Effector memory CD4-positive, alpha-beta T cell (primary cell): ENCODE measurements around the gene COL25A1.
"Not testable (repeated sequence)": the region's sequence is repeated elsewhere in the genome, so short reads cannot be mapped to it uniquely, and the experiment has no call there.

Experiments
- DNase-seq, 3 donors: peaks; one replicate each; pipeline ENCODE4 v3.0.0-alpha.2; 2020
- H3K27ac ChIP-seq: 2 replicates; pipeline ENCODE4 v1.7.0; 2013; ENCODE audit warnings: mild to moderate bottlenecking, low read length, moderate library complexity; ENCODE audit not compliant: insufficient read depth, poor library complexity, severe bottlenecking
- H3K27me3 ChIP-seq: replicated peaks from 2 replicates; pipeline ENCODE4 v1.7.0; 2013; ENCODE audit warnings: mild to moderate bottlenecking, low read length; ENCODE audit not compliant: insufficient read depth, control insufficient read depth, poor library complexity, severe bottlenecking
- H3K36me3 ChIP-seq: 2 replicates; pipeline ENCODE4 v1.7.0; 2013; ENCODE audit warnings: mild to moderate bottlenecking, low read length, moderate library complexity; ENCODE audit not compliant: control insufficient read depth, insufficient read depth
- H3K4me1 ChIP-seq: 2 replicates; pipeline ENCODE4 v1.7.0; 2013; ENCODE audit warnings: low read length, mild to moderate bottlenecking; ENCODE audit not compliant: control insufficient read depth, insufficient read depth, poor library complexity, severe bottlenecking
- H3K4me3 ChIP-seq: 2 replicates; pipeline ENCODE4 v1.7.0; 2013; ENCODE audit warnings: low read length, low read depth, mild to moderate bottlenecking; ENCODE audit not compliant: insufficient read depth, poor library complexity, severe bottlenecking
- H3K9me3 ChIP-seq: 2 replicates; pipeline ENCODE4 v1.7.0; 2013; ENCODE audit warnings: mild to moderate bottlenecking, low read length, moderate library complexity; ENCODE audit not compliant: control insufficient read depth

COL25A1 gene

GRCh38 chr4:109033993-109034392 lies 268.5 kb downstream of the COL25A1 start:
- Histone ChIP-seq H3K4me3 (no peak overlapping the region), H3K27ac (no peak overlapping the region), H3K9me3 (no peaks in the 10 kb centered on the region), H3K4me1 (no peaks in the 10 kb centered on the region), H3K27me3 (no peaks in the 10 kb centered on the region), H3K36me3 (no peaks in the 10 kb centered on the region)
- no peak for DNase-seq

DNA sequence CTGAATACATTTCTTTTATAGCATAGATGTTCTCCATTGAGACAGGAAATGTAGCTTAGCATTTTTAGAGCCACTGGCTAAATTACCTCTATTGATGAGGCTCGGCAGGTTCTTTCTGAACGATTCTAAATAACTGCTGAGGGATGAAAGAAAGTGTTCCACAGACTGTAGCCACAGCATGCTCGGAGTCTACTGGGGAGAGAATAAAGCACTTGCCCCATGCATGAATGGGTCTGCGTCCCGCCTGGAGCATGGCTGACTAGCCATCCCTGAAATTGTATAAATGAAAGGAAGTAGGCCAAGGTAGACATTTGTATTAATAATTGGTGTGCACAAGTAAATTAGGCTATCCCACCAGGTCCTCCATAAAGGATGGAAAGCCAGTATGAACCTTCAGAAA lies 269.8 kb downstream of the COL25A1 start:
- no peak overlapping the region for H3K4me3 ChIP-seq
- no peak overlapping the region for H3K27ac ChIP-seq
- DNase-seq, result no peak
- H3K4me1 ChIP-seq, result no peaks in the 10 kb centered on the region
- H3K36me3 ChIP-seq, result no peaks in the 10 kb centered on the region
- H3K9me3 ChIP-seq, result no peaks in the 10 kb centered on the region
- no peaks in the 10 kb centered on the region for H3K27me3 ChIP-seq

GRCh38 chr4:109029987-109030386 lies 272.5 kb downstream of the COL25A1 start:
- no peaks in the 10 kb centered on the region for H3K27me3 ChIP-seq
- H3K9me3 ChIP-seq, result no peaks in the 10 kb centered on the region
- no peaks in the 10 kb centered on the region for H3K36me3 ChIP-seq
- H3K4me1 ChIP-seq, result no peaks in the 10 kb centered on the region
- no peak overlapping the region for H3K4me3 ChIP-seq
- DNase-seq, result no peak
- no peak overlapping the region for H3K27ac ChIP-seq

DNA sequence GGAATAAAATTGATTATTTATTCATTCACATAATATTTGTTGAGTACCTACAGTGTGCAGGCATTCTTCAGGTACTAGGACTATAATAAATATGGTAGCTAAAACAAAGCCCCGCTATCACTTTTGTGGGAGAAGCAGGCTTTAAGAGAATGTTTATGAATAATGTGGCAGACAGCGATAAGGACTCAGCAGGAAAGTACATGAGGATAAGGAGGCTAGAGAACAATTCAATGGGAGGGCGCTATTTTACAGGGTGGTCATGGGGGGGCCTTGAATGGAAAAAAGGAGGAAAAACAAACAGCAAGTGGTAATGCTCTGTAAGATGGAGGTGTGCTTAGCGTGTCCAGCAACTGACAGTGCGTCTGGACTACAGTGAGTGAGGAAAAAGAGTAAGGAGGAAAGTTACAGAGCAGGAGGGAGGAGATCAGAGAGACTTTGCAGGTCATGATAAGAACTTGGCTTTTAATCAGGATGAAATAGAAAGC lies 275.4 kb downstream of the COL25A1 start:
- no peaks in the 10 kb centered on the region for H3K36me3 ChIP-seq
- H3K9me3 ChIP-seq, result no peaks in the 10 kb centered on the region
- H3K27ac ChIP-seq, result no peak overlapping the region
- H3K4me1 ChIP-seq, result no peaks in the 10 kb centered on the region
- H3K4me3 ChIP-seq, result no peak overlapping the region
- no peak for DNase-seq
- no peaks in the 10 kb centered on the region for H3K27me3 ChIP-seq

DNA sequence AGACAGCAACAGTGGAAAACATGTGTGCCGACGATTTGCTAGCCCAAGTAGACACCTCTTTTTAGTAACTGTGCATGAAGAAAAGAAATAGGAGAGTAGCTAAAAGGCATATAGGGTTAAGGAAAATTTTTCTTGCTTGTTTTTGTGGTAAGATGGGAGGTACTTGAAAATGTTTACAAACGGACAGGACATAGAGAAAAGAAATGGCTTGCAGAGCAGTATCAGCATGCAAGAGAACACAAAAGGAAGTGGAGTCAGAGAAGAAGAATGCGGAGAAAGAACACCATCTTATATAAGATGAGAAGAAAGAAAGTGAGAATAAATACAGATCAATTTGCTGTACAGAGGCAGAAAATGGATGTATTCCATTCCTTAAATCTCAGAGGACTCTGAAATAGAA lies 275.9 kb downstream of the COL25A1 start:
- Histone ChIP-seq H3K27ac (no peak overlapping the region), H3K4me3 (no peak overlapping the region), H3K27me3 (no peaks in the 10 kb centered on the region), H3K4me1 (no peaks in the 10 kb centered on the region), H3K9me3 (no peaks in the 10 kb centered on the region), H3K36me3 (no peaks in the 10 kb centered on the region)
- DNase-seq, result no peak

GRCh38 chr4:109025471-109026076 lies 276.9 kb downstream of the COL25A1 start:
- no peaks in the 10 kb centered on the region for H3K27me3 ChIP-seq
- no peak overlapping the region for H3K27ac ChIP-seq
- H3K36me3 ChIP-seq, result no peaks in the 10 kb centered on the region
- H3K4me1 ChIP-seq, result no peaks in the 10 kb centered on the region
- no peak overlapping the region for H3K4me3 ChIP-seq
- DNase-seq, result no peak
- H3K9me3 ChIP-seq, result no peaks in the 10 kb centered on the region

DNA sequence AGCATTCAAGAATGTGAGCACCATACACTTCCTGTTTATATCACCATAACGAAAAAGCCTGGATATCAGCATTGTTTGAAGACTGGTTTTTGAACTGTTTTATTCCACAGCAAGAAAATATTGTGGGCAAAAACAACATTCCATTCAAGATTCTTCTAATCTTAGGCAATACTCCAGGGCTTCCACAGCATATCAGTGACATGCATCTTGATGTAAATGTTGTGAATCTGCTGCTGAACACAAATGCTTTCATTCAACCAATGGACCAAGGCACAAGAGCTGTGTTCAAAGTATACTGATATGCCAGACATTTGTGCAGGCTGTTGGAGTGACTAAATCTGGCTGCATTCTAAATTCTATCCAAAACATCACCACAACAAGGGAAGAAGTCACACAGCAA lies 279.5 kb downstream of the COL25A1 start:
- H3K36me3 ChIP-seq, result no peaks in the 10 kb centered on the region
- H3K4me1 ChIP-seq, result no peaks in the 10 kb centered on the region
- H3K27me3 ChIP-seq, result no peaks in the 10 kb centered on the region
- no peak overlapping the region for H3K4me3 ChIP-seq
- H3K27ac ChIP-seq, result no peak overlapping the region
- DNase-seq, result no peak
- no peaks in the 10 kb centered on the region for H3K9me3 ChIP-seq

GRCh38 chr4:109021630-109022029 lies 280.8 kb downstream of the COL25A1 start:
- not testable (repeated sequence) for H3K4me3 ChIP-seq, H3K36me3 ChIP-seq, H3K27ac ChIP-seq, H3K27me3 ChIP-seq, DNase-seq, H3K4me1 ChIP-seq, H3K9me3 ChIP-seq

GRCh38 chr4:109020861-109021260 lies 281.6 kb downstream of the COL25A1 start:
- Histone ChIP-seq H3K27me3 (no peaks in the 10 kb centered on the region), H3K9me3 (no peaks in the 10 kb centered on the region)
- no peak for DNase-seq

DNA sequence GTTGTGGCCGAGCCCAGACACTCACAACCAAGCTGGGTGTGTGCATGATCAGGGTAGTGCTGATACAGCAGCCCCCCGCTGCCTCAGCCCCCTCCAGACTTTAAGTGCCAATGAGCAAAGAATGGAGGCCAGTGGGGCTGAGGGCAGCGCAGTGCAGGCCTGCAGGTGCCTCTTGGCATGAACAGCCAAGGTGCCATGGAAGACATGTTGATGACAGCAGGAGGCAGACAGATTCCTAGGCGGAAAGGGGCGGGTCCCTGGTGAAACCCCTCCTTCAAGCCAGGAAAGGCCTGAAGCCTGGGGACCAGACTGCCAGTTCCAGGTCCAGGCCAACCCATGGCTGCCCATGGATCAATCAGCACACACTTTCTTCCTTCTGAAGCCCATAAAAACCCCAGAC lies 286.3 kb downstream of the COL25A1 start:
- no peak overlapping the region for H3K4me3 ChIP-seq
- H3K27me3 ChIP-seq, result no peaks in the 10 kb centered on the region
- H3K9me3 ChIP-seq, result no peaks in the 10 kb centered on the region
- no peak for DNase-seq
- H3K36me3 ChIP-seq, result no peaks in the 10 kb centered on the region
- no peak overlapping the region for H3K27ac ChIP-seq
- no peaks in the 10 kb centered on the region for H3K4me1 ChIP-seq

More at GRCh38 chr4:109020861-109021260, 281.6 kb downstream of the COL25A1 start:
- no peak overlapping the region for H3K27ac ChIP-seq
- H3K36me3 ChIP-seq, result no peaks in the 10 kb centered on the region
- H3K4me3 ChIP-seq, result no peak overlapping the region
- H3K4me1 ChIP-seq, result no peaks in the 10 kb centered on the region
